ENCODE measurements around the gene FLRT2.

DNA sequence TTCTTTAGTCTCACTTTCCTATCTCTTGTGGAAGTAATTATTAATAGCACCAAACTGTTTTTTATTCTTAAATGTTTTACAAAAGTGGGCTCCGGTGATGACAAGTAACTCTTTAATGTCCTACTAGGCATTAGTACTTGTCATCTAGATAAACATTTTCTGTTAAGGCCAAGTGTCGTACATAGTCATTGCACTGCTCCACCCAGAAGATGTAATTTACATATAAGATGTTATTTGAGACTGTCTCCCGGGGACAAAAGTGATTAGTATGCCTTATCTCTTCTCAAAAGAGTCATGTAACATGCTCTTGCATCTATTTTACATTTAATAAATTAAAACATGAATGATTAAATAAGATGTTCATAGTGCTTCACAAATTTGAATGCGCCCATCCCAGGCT, 88.4 kb downstream of the FLRT2 start:
- TF ChIP-seq, protein P1, sequence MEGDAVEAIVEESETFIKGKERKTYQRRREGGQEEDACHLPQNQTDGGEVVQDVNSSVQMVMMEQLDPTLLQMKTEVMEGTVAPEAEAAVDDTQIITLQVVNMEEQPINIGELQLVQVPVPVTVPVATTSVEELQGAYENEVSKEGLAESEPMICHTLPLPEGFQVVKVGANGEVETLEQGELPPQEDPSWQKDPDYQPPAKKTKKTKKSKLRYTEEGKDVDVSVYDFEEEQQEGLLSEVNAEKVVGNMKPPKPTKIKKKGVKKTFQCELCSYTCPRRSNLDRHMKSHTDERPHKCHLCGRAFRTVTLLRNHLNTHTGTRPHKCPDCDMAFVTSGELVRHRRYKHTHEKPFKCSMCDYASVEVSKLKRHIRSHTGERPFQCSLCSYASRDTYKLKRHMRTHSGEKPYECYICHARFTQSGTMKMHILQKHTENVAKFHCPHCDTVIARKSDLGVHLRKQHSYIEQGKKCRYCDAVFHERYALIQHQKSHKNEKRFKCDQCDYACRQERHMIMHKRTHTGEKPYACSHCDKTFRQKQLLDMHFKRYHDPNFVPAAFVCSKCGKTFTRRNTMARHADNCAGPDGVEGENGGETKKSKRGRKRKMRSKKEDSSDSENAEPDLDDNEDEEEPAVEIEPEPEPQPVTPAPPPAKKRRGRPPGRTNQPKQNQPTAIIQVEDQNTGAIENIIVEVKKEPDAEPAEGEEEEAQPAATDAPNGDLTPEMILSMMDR (conservative IDR thresholded peaks at IDR 0.05) = no peak
- TF ChIP-seq ZFX (IDR thresholded peaks at IDR 0.05) = no peak

Data from C4-2B (cell line).